ENCODE data around the gene F8. TPM values are rescaled to one million over a fixed set of nuclear protein-coding genes. Genes with fewer than 3 reads are reported as not detected.

Gene F8
- total and polyA plus RNA-seq, 10 of the 15 experiments (the other 5 are each of a cell fraction or from before 2014, with no cell fraction given) = 3.0 to 8.1 (median 5.1) TPM

DNA sequence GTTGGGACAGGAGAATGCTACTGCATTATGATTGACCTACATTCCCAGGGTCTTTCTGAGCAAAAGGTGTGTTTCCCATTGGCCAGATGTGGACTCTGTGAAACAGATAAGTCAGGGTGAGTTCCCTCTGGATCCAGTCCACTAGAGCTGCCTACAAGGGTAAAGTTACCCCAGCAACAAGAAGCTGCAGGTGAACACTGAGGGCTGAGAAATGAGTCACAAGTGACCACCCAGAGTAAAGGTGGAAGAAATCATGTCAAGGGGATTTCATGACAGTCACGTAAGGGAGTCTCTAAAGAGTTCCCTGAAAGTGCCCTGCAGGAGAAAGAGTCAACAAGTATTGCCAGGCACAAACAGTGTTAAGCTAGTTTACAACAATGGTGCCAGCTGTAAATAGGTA lies 120.1 kb downstream of the F8 start:
- Histone ChIP-seq H2AFZ (ENCODE audit: control insufficient read depth, low read depth, low read length) (no peak overlapping the region), H3K36me3 (ENCODE audit: control insufficient read depth in 2 of 2, insufficient read depth in 2 of 2, low read length in 1 of 2) (no peaks in the 10 kb centered on the region), H3K4me2 (ENCODE audit: control insufficient read depth, insufficient read depth) (no peak overlapping the region), H3K9ac (ENCODE audit: control insufficient read depth, insufficient read depth, low read length) (no peak overlapping the region), H3K27ac (ENCODE audit: control insufficient read depth, insufficient read depth) (no peak overlapping the region), H3K79me2 (ENCODE audit: control insufficient read depth, insufficient read depth, low read length) (no peaks in the 10 kb centered on the region), H4K20me1 (ENCODE audit: control insufficient read depth, insufficient read depth) (no peaks in the 10 kb centered on the region), H3K4me3 (no peak overlapping the region), H3K9me3 (replicated peaks; ENCODE audit: control insufficient read depth, insufficient read depth, low read length) (no peaks in the 10 kb centered on the region), H3K4me1 (ENCODE audit: control insufficient read depth, insufficient read depth, low read length) (no peaks in the 10 kb centered on the region), H3K27me3 (replicated peaks in 1 of 2; ENCODE audit: control insufficient read depth in 2 of 2, insufficient read depth in 2 of 2, low read length in 1 of 2) (no peaks in the 10 kb centered on the region)
- WGBS (ENCODE audit: insufficient coverage, insufficient replicate concordance, low lambda C conversion rate, missing lambda C conversion rate) = 0% methylated on average over 1 of the region's 1 CpG
- intact Hi-C loops (cut with micrococcal nuclease; ENCODE audit: unreplicated experiment) (no loop called here), in situ Hi-C loops (cut with MboI) (no loop called here)
- no TSS peak for BruUV-seq (replicated peaks)
- no peak for DNase-seq (ENCODE audit: low read depth, low spot score)
- peak; percentile 85 for ATAC-seq
- POLR2A ChIA-PET = interaction anchor here (1.7 kb wide), 1 partner anchor 74 kb away, joined by 4 read pairs; no protein-coding TSS in a partner anchor
- SMC1A ChIA-PET (ENCODE audit: uncharacterized antibody, unreplicated experiment) = interaction anchor here (1.4 kb wide), 1 partner anchor 9 kb away, joined by 4 read pairs; no protein-coding TSS in a partner anchor
- TF ChIP-seq MTA3 (IDR thresholded peaks at IDR 0.05; ENCODE audit: borderline replicate concordance, low read length) (no peak), POLR2A (IDR thresholded peaks at IDR 0.05; ENCODE audit: low read depth, low read length) (no peak), JUNB (IDR thresholded peaks at IDR 0.05) (peak; percentile 34), STAT3 (IDR thresholded peaks at IDR 0.05; ENCODE audit: low read depth, low read length) (no peak), RUNX3 (IDR thresholded peaks at IDR 0.05; ENCODE audit: low read length) (peak; percentile 13; the same call in 1 of the 2 replicates)
- RAD21 ChIA-PET (ENCODE audit: unreplicated experiment) = interaction anchor here (2.0 kb wide), 1 partner anchor 15 kb away, joined by 7 read pairs; no protein-coding TSS in a partner anchor
- CTCF ChIA-PET = interaction anchor here (1.3 kb wide), 1 partner anchor 15 kb away, joined by 10 read pairs; no protein-coding TSS in a partner anchor
- FAIRE-seq = no peak

DNA sequence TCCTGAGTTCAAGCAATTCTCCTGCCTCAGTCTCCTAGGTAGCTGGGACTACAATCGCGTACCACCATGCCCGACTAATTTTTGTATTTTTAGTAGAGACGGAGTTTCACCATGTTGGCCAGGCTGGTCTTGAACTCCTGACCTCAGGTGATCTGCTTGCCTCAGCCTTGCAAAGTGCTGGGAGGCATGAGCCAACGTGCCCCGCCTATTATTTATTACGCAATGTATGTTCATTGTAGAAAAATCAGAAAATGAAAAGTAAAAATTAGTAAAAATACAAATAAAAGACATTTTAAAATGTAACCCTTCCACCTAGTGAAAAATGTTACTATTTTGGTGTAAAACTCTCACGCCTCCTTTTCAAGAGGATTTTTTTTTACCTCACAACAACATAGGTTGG lies 122.2 kb downstream of the F8 start:
- Histone ChIP-seq H3K9ac (ENCODE audit: control insufficient read depth, insufficient read depth, low read length) (no peak overlapping the region), H3K27me3 (replicated peaks in 1 of 2; ENCODE audit: control insufficient read depth in 2 of 2, insufficient read depth in 2 of 2, low read length in 1 of 2) (no peaks in the 10 kb centered on the region), H3K4me3 (no peak overlapping the region), H3K4me1 (ENCODE audit: control insufficient read depth, insufficient read depth, low read length) (no peaks in the 10 kb centered on the region), H3K4me2 (ENCODE audit: control insufficient read depth, insufficient read depth) (no peak overlapping the region), H3K9me3 (replicated peaks; ENCODE audit: control insufficient read depth, insufficient read depth, low read length) (no peaks in the 10 kb centered on the region), H3K27ac (ENCODE audit: control insufficient read depth, insufficient read depth) (no peak overlapping the region), H3K36me3 (ENCODE audit: control insufficient read depth in 2 of 2, insufficient read depth in 2 of 2, low read length in 1 of 2) (no peaks in the 10 kb centered on the region), H3K79me2 (ENCODE audit: control insufficient read depth, insufficient read depth, low read length) (no peaks in the 10 kb centered on the region), H4K20me1 (ENCODE audit: control insufficient read depth, insufficient read depth) (no peaks in the 10 kb centered on the region), H2AFZ (ENCODE audit: control insufficient read depth, low read depth, low read length) (no peak overlapping the region)
- RAD21 ChIA-PET (ENCODE audit: unreplicated experiment) = no interaction called here
- in situ Hi-C loops (cut with MboI) = no loop called here
- BruUV-seq (replicated peaks) = no TSS peak
- intact Hi-C loops (cut with micrococcal nuclease; ENCODE audit: unreplicated experiment) = no loop called here
- FAIRE-seq (no peak), ATAC-seq (no peak), DNase-seq (ENCODE audit: low read depth, low spot score) (no peak)
- WGBS (ENCODE audit: insufficient coverage, insufficient replicate concordance, low lambda C conversion rate, missing lambda C conversion rate) = 67% methylated on average over 8 of the region's 8 CpGs
- POLR2A ChIA-PET = no interaction called here
- SMC1A ChIA-PET (ENCODE audit: uncharacterized antibody, unreplicated experiment) = interaction anchor here (1.5 kb wide), 1 partner anchor 17 kb away, joined by 4 read pairs; no protein-coding TSS in a partner anchor
- CTCF ChIA-PET = interaction anchor here (1.4 to 1.5 kb wide), 2 partner anchors 9 to 17 kb away, joined by 3 to 4 read pairs; no protein-coding TSS in a partner anchor
- TF ChIP-seq, protein P1, sequence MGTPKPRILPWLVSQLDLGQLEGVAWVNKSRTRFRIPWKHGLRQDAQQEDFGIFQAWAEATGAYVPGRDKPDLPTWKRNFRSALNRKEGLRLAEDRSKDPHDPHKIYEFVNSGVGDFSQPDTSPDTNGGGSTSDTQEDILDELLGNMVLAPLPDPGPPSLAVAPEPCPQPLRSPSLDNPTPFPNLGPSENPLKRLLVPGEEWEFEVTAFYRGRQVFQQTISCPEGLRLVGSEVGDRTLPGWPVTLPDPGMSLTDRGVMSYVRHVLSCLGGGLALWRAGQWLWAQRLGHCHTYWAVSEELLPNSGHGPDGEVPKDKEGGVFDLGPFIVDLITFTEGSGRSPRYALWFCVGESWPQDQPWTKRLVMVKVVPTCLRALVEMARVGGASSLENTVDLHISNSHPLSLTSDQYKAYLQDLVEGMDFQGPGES (IDR thresholded peaks at IDR 0.05) = no peak
- TF ChIP-seq CREB1 (IDR thresholded peaks at IDR 0.05; ENCODE audit: low read depth) = no peak
- TF ChIP-seq SMC3 (IDR thresholded peaks at IDR 0.05; ENCODE audit: borderline replicate concordance, low read length) = no peak
- TF ChIP-seq BACH1 (IDR thresholded peaks at IDR 0.05; ENCODE audit: borderline replicate concordance) = no peak
- TF ChIP-seq, protein P2, sequence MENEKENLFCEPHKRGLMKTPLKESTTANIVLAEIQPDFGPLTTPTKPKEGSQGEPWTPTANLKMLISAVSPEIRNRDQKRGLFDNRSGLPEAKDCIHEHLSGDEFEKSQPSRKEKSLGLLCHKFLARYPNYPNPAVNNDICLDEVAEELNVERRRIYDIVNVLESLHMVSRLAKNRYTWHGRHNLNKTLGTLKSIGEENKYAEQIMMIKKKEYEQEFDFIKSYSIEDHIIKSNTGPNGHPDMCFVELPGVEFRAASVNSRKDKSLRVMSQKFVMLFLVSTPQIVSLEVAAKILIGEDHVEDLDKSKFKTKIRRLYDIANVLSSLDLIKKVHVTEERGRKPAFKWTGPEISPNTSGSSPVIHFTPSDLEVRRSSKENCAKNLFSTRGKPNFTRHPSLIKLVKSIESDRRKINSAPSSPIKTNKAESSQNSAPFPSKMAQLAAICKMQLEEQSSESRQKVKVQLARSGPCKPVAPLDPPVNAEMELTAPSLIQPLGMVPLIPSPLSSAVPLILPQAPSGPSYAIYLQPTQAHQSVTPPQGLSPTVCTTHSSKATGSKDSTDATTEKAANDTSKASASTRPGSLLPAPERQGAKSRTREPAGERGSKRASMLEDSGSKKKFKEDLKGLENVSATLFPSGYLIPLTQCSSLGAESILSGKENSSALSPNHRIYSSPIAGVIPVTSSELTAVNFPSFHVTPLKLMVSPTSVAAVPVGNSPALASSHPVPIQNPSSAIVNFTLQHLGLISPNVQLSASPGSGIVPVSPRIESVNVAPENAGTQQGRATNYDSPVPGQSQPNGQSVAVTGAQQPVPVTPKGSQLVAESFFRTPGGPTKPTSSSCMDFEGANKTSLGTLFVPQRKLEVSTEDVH (IDR thresholded peaks at IDR 0.05; ENCODE audit: low read depth, partially characterized antibody) = no peak
- TF ChIP-seq, protein P3, sequence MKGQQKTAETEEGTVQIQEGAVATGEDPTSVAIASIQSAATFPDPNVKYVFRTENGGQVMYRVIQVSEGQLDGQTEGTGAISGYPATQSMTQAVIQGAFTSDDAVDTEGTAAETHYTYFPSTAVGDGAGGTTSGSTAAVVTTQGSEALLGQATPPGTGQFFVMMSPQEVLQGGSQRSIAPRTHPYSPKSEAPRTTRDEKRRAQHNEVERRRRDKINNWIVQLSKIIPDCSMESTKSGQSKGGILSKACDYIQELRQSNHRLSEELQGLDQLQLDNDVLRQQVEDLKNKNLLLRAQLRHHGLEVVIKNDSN (IDR thresholded peaks at IDR 0.05; ENCODE audit: borderline replicate concordance, extremely low read length, insufficient read depth, low read depth, low read length) = no peak
- no peak for TF ChIP-seq FOS (IDR thresholded peaks at IDR 0.05; ENCODE audit: borderline replicate concordance, extremely low read depth, insufficient read length)
- TF ChIP-seq, protein P4, sequence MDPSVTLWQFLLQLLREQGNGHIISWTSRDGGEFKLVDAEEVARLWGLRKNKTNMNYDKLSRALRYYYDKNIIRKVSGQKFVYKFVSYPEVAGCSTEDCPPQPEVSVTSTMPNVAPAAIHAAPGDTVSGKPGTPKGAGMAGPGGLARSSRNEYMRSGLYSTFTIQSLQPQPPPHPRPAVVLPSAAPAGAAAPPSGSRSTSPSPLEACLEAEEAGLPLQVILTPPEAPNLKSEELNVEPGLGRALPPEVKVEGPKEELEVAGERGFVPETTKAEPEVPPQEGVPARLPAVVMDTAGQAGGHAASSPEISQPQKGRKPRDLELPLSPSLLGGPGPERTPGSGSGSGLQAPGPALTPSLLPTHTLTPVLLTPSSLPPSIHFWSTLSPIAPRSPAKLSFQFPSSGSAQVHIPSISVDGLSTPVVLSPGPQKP (IDR thresholded peaks at IDR 0.05; ENCODE audit: low read depth, low read length) = no peak
